Adrenal gland (tissue), 12 donors: ENCODE results near the gene RNF126. TPM values are rescaled to one million over a fixed set of nuclear protein-coding genes. Genes with fewer than 3 reads are reported as not detected.
A peak's percentile ranks its signal among the peaks of the same experiment; 100 is the strongest.
"Not testable (repeated sequence)": the region's sequence is repeated elsewhere in the genome, so short reads cannot be mapped to it uniquely, and the experiment has no call there.

Source experiments
- DNase-seq, 7 donors: peaks; one replicate each; pipeline ENCODE4 v3.0.0-alpha.2; 2019 to 2020
- H3K27ac ChIP-seq, 5 donors: fragments of 200-600 bp; sonication (generic) in 4 of 5; 1 replicate in 3 of 5; 2 replicates in 2 of 5; pipeline versions ENCODE4 v1.5.1 to v1.8.0; 2016 to 2020; ENCODE audit warnings: mild to moderate bottlenecking in 1 of 5
- H3K27me3 ChIP-seq: fragments of 200-600 bp; 2 replicates; pipeline ENCODE4 v1.8.0; 2021
- H3K36me3 ChIP-seq, 2 donors: fragments of 200-600 bp; replicated peaks in 1 of 2; 1 replicate in 1 of 2; 2 replicates in 1 of 2; pipeline versions ENCODE4 v1.5.1 to v1.8.0; 2018 to 2022
- H3K4me1 ChIP-seq, 2 donors: fragments of 200-600 bp; replicated peaks in 1 of 2; 1 replicate in 1 of 2; 2 replicates in 1 of 2; pipeline versions ENCODE4 v1.5.1 to v1.8.0; 2018 to 2021
- H3K4me3 ChIP-seq, 4 donors: fragments of 200-600 bp; sonication (generic) in 3 of 4; one replicate each; pipeline ENCODE4 v1.5.1; 2016 to 2018
- H3K9me3 ChIP-seq, 3 donors: fragments of 200-600 bp; sonication (generic) in 1 of 3; replicated peaks in 1 of 3; 1 replicate in 2 of 3; 2 replicates in 1 of 3; pipeline versions ENCODE4 v1.5.1 to v1.8.0; 2016 to 2021
- POLR2A ChIP-seq, 2 donors: fragments of 450-650 bp; IDR thresholded peaks; one replicate each; pipeline ENCODE4 v1.6.1; 2017; ENCODE audit warnings: antibody characterized with exemption in 2 of 2, mild to moderate bottlenecking in 2 of 2, moderate library complexity in 1 of 2
- WGBS, 4 donors: extraction: QIAGEN DNeasy Blood & Tissue Kit in 2 of 4; methylation state at CpG; one replicate each; pipeline versions ENCODE4 v1.1.5 to v1.1.7; 2013 to 2017; 5-methylcytosine and 5-hydroxymethylcytosine counted together
- intact Hi-C, 2 donors: fragments of 100-400 bp; cut with DNase I; formaldehyde crosslinking; loops; one replicate each; pipeline versions ENCODE4 v1.14.1 to v1.15.0; 2022 to 2023
- polyA plus RNA-seq, 3 donors: library from polyadenylated mRNA; stranded (reverse); fragments of 200-250 nt in 2 of 3; fragments of 350-450 nt in 1 of 3; fragmentation: Illumina TruSeq in 1 of 3; extraction: RNeasy Lipid Tissue Mini Kit (QIAGEN cat#74804) in 1 of 3; gene quantifications; one replicate each; pipeline ENCODE4 v1.2.3, GENCODE V29; 2013 to 2014
- total RNA-seq, 9 donors: library from RNA; depleted of rRNA in 4 of 9; stranded (reverse); fragments of >200 nt in 4 of 9; fragments of 120-200 nt in 1 of 9; fragmentation: NEBNext Ultra II Directional in 1 of 9; extraction: Animal tissue kit (Norgen Biotek cat#: 25700) in 1 of 9; gene quantifications; one replicate each; pipeline versions ENCODE4 v1.1.0 to v1.2.4, GENCODE V29; 2013 to 2023
- TF ChIP-seq, protein P1 (sequence below), 6 experiments: fragments of 450-650 bp in 4 of 6; fragments of 200-600 bp in 2 of 6; sonication (generic) in 1 of 6; IDR thresholded peaks; 1 replicate in 5 of 6; 2 replicates in 1 of 6; pipeline versions ENCODE4 v1.5.1 to v1.8.0; 2016 to 2021; ENCODE audit warnings: antibody characterized with exemption in 6 of 6, mild to moderate bottlenecking in 2 of 6, moderate library complexity in 1 of 6
- donor health status: healthy with polysubstance abuse.
- donor health status: Bipolar disorder and iron deficiency.
- donor health status: DM: yes; HTN: yes; CAD: no.
- donor health status: DM: no; HTN: no; CAD: no.
- donor health status: DM: no; HTN: no; CAD: no.
- donor health status: DM: yes; HTN: yes; CAD: no.

RNF126 gene
- total and polyA plus RNA-seq, 12 donors: 9.3 to 76.4 (median 43.1) TPM

DNA sequence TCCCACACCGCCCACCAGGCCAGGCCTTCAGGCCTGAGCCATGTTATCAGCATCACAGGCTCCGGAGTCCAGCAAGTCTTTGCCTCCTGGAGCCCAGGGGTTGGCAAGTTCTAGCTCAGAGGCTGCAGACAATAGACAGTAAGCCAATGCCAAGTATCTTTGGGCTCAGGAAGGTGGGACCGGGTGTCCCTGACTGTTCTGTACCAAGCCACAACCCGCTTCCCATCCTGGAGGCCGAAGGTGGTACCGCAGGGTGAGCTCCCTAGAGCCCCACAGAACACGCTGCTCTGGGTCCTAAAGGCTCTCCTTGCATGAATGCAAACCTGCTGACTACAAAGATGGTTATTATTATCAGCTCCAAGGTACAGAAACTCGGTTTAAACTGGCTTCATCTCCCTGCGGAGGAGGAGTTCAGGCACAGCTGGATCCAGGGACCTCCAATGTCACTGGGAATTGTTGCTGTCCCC is 7.6 kb upstream of the RNF126 start:
- Histone ChIP-seq H3K36me3 (no peaks in the 10 kb centered on the region), H3K4me1 (peaks cover 14 to 17% of the 10 kb centered on the region in 2 donors), H3K27ac (no peak overlapping the region), H3K9me3 (no peaks in the 10 kb centered on the region), H3K27me3 (no peaks in the 10 kb centered on the region), H3K4me3 (no peak overlapping the region)
- intact Hi-C loops: no loop called here
- 85 to 90% (median 86%) methylated on average over 4 to 9 of the region's 9 CpGs for WGBS, 4 donors
- TF ChIP-seq POLR2A (IDR thresholded peaks at IDR 0.05): no peak
- TF ChIP-seq, protein P1, sequence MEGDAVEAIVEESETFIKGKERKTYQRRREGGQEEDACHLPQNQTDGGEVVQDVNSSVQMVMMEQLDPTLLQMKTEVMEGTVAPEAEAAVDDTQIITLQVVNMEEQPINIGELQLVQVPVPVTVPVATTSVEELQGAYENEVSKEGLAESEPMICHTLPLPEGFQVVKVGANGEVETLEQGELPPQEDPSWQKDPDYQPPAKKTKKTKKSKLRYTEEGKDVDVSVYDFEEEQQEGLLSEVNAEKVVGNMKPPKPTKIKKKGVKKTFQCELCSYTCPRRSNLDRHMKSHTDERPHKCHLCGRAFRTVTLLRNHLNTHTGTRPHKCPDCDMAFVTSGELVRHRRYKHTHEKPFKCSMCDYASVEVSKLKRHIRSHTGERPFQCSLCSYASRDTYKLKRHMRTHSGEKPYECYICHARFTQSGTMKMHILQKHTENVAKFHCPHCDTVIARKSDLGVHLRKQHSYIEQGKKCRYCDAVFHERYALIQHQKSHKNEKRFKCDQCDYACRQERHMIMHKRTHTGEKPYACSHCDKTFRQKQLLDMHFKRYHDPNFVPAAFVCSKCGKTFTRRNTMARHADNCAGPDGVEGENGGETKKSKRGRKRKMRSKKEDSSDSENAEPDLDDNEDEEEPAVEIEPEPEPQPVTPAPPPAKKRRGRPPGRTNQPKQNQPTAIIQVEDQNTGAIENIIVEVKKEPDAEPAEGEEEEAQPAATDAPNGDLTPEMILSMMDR (IDR thresholded peaks at IDR 0.05): peak in 1 of 6 experiments; percentile 15
- DNase-seq: no peak

DNA sequence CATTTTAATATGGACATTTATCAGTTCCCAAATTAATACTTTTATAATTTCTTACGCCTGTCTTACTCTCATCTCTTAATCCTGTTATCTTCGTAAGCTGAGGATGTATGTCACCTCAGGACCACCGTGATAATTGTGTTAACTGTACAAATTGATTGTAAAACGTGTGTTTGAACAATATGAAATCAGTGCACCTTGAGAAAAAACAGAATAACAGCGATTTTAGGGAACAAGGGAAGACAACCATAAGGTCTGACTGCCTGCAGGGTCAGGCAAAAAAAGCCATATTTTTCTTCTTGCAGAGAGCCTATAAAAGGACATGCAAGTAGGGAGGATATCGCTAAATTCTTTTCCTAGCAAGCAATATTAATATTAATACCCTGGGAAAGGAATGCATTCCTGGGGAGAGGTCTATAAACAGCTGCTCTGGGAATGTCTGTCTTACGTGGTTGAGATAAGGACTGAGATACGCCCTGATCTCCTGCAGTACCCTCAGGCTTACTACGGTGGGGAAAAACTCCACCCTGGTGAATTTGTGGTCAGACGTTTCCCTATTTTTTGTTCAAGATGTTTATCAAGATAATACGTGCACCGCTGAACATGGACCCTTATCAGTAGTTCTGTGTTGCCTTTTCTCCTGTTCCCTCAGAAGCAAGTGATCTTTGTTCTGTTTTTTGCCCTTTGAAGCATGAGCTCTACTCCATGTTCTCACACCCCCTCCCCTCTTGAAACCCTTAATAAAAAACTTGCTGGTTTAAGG is 5.8 kb upstream of the RNF126 start:
- H3K27ac ChIP-seq, H3K4me3 ChIP-seq, DNase-seq, H3K27me3 ChIP-seq, H3K9me3 ChIP-seq, H3K36me3 ChIP-seq: not testable (repeated sequence)
- intact Hi-C loops: loop anchor here in 1 of 2 donors (5.0 kb wide), 1 partner anchor 63 kb away; no protein-coding TSS in a partner anchor
- 60 to 61% (median 61%) methylated on average over 12 of the region's 12 CpGs for WGBS, 4 donors
- peaks cover 13 to 14% of the 10 kb centered on the region in 2 donors for H3K4me1 ChIP-seq

DNA sequence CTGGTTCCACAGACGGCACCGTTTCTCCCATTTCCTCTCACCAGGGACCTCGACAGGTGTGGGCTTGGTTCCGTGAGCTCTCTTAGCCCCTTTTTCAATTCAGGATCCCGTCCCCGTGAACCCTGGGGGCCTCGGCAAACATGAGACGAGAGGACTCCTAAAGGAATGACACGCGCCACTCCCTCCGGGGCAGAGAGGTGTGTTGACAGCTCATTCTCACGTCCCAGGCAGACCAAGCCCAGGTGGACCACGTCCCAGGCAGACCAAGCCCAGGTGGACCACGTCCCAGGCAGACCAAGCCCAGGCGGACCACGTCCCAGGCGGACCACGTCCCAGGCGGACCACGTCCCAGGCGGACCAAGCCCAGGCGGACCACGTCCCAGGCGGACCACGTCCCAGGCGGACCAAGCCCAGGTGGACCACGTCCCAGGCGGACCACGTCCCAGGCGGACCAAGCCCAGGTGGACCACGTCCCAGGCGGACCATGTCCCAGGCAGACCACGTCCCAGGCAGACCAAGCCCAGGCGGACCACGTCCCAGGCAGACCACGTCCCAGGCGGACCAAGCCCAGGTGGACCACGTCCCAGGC is 4.1 kb upstream of the RNF126 start:
- not testable (repeated sequence) for DNase-seq, H3K9me3 ChIP-seq, H3K36me3 ChIP-seq, H3K4me3 ChIP-seq, H3K27ac ChIP-seq, H3K27me3 ChIP-seq
- intact Hi-C loops: loop anchor here in 1 of 2 donors (5.0 kb wide), 1 partner anchor 65 kb away; no protein-coding TSS in a partner anchor
- 76 to 90% (median 85%) methylated on average over 9 to 38 of the region's 38 CpGs for WGBS, 4 donors
- peaks cover 18 to 20% of the 10 kb centered on the region in 2 donors for H3K4me1 ChIP-seq

DNA sequence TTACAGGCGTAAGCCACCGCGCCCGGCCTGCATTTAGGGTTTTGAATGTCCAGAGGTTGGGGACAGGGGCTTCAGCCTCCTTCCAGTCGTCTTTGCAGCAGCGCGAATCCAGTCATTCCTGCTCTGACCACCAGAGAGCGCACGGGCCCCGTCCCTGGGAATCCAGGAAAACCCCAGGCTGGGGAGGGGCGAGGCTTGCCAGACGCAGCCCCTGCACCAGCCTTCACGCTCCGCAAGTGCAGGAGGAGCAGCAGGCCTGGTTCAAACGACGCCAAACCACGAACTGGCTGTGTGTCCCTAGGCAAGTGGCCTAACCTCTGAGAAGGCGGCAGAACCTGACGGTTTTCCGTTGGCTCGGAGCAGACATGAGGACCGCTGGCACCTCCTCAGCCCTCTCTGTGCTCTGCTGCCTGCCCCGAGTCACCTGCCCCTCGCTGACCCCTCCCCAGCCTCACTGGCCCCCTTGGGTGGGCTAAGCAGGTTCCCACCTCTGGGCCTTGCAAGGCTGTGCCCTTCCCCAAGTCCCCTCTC is 2.0 kb upstream of the RNF126 start:
- WGBS, 4 donors: 7 to 13% (median 9%) methylated on average over 7 to 24 of the region's 24 CpGs
- H3K27ac ChIP-seq: peak overlapping the region in 1 of 5 donors; percentile 23
- DNase-seq: peak; percentile 73 to 90 (median 82)

More for the DNA sequence above, 2.0 kb upstream of the RNF126 start:
- intact Hi-C loops: loop anchor here (2.0 to 5.0 kb wide), 2 partner anchors 67 to 68 kb away; no protein-coding TSS in a partner anchor
- Histone ChIP-seq H3K9me3 (no peaks in the 10 kb centered on the region), H3K27me3 (no peaks in the 10 kb centered on the region), H3K4me3 (peak overlapping the region in 1 of 4 donors; percentile 21), H3K4me1 (peaks cover 31 to 41% of the 10 kb centered on the region in 2 donors), H3K36me3 (no peaks in the 10 kb centered on the region)
- TF ChIP-seq, protein P1 (IDR thresholded peaks at IDR 0.05): peak; percentile 88 to 98 (median 96)
- TF ChIP-seq POLR2A (IDR thresholded peaks at IDR 0.05): no peak
